Tibial nerve (tissue), 4 donors: ENCODE results near the gene HLF. TPM values are rescaled to one million over a fixed set of nuclear protein-coding genes. Genes with fewer than 3 reads are reported as not detected.

Experiments used
- DNase-seq, 2 donors: peaks; one replicate each; pipeline ENCODE4 v3.0.0-alpha.2; 2019; ENCODE audit warnings: low spot score in 2 of 2
- H3K27ac ChIP-seq, 4 donors: fragments of 200-600 bp; sonication (generic) in 3 of 4; one replicate each; pipeline ENCODE4 v1.5.1; 2017 to 2019; ENCODE audit warnings: mild to moderate bottlenecking in 1 of 4
- H3K27me3 ChIP-seq, 2 donors: fragments of 200-600 bp; sonication (generic) in 1 of 2; one replicate each; pipeline versions ENCODE4 v1.5.1 to v1.6.0; 2017 to 2019
- H3K36me3 ChIP-seq, 3 donors: fragments of 200-600 bp; sonication (generic); one replicate each; pipeline ENCODE4 v1.5.1; 2018 to 2019
- H3K4me1 ChIP-seq, 4 donors: fragments of 200-600 bp; sonication (generic) in 3 of 4; one replicate each; pipeline ENCODE4 v1.5.1; 2017 to 2019
- H3K4me3 ChIP-seq, 4 donors: fragments of 200-600 bp; sonication (generic) in 3 of 4; one replicate each; pipeline ENCODE4 v1.5.1; 2017 to 2019; ENCODE audit warnings: mild to moderate bottlenecking in 1 of 4, moderate library complexity in 1 of 4
- H3K9me3 ChIP-seq, 4 donors: fragments of 200-600 bp; sonication (generic) in 3 of 4; one replicate each; pipeline ENCODE4 v1.5.1; 2017 to 2019
- CTCF ChIP-seq, 5 experiments: fragments of 200-600 bp in 3 of 5; fragments of 450-650 bp in 2 of 5; sonication (generic) in 3 of 5; IDR thresholded peaks; one replicate each; pipeline ENCODE4 v1.5.1; 2016 to 2019; ENCODE audit warnings: antibody characterized with exemption in 5 of 5, mild to moderate bottlenecking in 3 of 5, moderate library complexity in 2 of 5
- EP300 ChIP-seq, 2 donors: sonication (generic); formaldehyde crosslinking; IDR thresholded peaks; one replicate each; pipeline ENCODE4 v1.6.1; 2017; ENCODE audit warnings: antibody characterized with exemption in 2 of 2, mild to moderate bottlenecking in 1 of 2
- POLR2A ChIP-seq, 2 donors: fragments of 450-650 bp; IDR thresholded peaks; one replicate each; pipeline ENCODE4 v1.6.1; 2017; ENCODE audit warnings: antibody characterized with exemption in 2 of 2, mild to moderate bottlenecking in 2 of 2, moderate library complexity in 2 of 2
- WGBS, 2 donors: methylation state at CpG; one replicate each; pipeline ENCODE4 v1.1.5; 2018; 5-methylcytosine and 5-hydroxymethylcytosine counted together
- total RNA-seq, 4 donors: library from RNA; depleted of rRNA; stranded (reverse); fragments of >200 nt; gene quantifications; one replicate each; pipeline ENCODE4 v1.1.0, GENCODE V29; 2016

The HLF gene
- total RNA-seq, 4 donors from 2014 or later = 19.5 to 42.5 (median 36.0) TPM

DNA sequence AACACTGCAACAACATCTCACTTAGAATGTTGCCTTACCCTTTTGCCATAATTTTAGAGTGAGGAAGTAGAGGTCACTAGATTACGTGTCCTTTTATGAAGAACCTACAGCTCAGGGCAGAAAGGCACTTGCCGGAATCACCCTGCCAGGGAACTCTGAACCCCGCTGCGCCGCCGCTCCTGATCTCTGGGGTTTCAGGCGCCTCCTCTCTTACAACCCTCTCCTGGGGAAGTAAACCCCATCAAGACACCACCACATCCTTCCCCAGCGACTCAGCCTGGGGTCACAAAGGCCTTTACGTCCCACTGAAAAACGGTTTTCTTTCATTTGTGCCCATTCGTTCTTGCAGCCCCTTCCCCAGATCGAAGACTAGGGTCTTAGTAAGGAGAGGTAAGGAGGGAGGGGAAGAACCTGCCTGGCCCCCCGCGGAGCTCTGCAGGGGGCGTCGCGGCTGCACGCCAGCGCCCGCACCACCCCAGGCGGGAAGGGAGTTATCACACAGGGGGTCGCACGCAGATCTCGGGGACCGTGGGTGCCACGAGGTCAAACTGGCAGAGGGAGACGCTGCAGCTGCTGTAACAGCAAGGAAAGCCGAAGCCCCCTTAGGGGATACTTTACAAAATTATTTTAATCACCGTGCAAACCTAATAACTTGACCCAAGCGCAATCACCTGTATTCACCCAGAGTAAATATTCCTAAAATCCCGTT is 1.0 kb upstream of the HLF start:
- H3K27me3 ChIP-seq = peaks cover 0 to 8% of the 10 kb centered on the region in 2 donors
- no peak for DNase-seq
- peaks cover 0 to 5% (median 0%) of the 10 kb centered on the region in 4 donors for H3K9me3 ChIP-seq
- peak overlapping the region in 1 of 4 donors; percentile 95 for H3K27ac ChIP-seq
- H3K4me3 ChIP-seq = peak overlapping the region; percentile 38 to 73 (median 40)
- H3K36me3 ChIP-seq = no peaks in the 10 kb centered on the region
- peaks cover 0 to 33% (median 12%) of the 10 kb centered on the region in 4 donors for H3K4me1 ChIP-seq
- WGBS, 2 donors = 12 to 14% methylated on average over 31 of the region's 31 CpGs
- TF ChIP-seq POLR2A (IDR thresholded peaks at IDR 0.05) (no peak), EP300 (IDR thresholded peaks at IDR 0.05) (no peak), CTCF (IDR thresholded peaks at IDR 0.05) (no peak)

DNA sequence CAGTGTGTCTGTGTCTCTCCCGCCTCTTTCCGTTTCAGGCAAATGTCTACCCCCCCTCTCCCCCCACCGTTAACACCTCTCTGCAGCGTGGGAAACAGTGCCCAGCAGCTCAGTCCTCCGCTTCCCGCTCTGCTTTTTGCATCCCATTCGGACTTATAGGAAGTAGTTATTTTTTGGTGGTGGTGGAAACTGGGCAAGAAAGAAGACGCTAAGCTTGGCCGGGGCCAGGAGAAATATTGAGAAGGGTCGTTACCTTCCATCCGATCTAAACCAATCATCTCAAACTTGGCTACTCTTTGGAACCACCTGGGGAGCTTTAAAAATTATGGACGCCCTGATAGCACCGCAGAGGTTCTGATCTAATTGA is 499 bp upstream of the HLF start:
- Histone ChIP-seq H3K4me3 (peak overlapping the region; percentile 38 to 73 (median 40)), H3K27me3 (peaks cover 0 to 8% of the 10 kb centered on the region in 2 donors), H3K9me3 (peaks cover 0 to 5% (median 0%) of the 10 kb centered on the region in 4 donors), H3K36me3 (no peaks in the 10 kb centered on the region), H3K4me1 (peaks cover 0 to 33% (median 12%) of the 10 kb centered on the region in 4 donors), H3K27ac (peak overlapping the region in 2 of 4 donors; percentile 18 to 95)
- TF ChIP-seq EP300 (IDR thresholded peaks at IDR 0.05) (no peak), POLR2A (IDR thresholded peaks at IDR 0.05) (no peak)
- no peak for DNase-seq
- WGBS, 2 donors = 2 to 3% methylated on average over 13 of the region's 13 CpGs

DNA sequence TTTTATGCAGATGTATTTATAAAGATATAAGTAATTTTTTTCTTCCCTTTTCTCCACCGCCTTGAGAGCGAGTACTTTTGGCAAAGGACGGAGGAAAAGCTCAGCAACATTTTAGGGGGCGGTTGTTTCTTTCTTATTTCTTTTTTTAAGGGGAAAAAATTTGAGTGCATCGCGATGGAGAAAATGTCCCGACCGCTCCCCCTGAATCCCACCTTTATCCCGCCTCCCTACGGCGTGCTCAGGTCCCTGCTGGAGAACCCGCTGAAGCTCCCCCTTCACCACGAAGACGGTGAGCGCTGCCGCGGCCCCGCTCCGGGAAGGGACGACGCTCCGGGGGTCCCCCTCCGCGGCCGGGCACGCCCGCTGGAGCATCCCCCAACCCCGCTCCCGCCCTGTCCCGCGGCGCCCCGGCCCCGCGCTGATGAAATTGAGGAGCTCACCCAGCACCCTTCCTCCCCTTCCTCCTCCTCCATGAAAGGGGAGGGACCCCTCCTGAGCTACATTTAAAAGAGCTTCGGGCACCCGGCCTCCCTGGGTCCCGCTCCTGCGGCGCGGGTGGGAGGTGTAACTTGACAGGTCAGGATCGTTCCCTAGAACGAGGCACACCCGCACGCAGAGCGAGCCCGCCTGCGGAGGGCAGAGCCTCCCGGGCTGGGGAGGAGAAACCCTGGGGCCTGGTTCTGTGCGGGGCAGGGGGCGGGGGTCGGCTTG is 706 bp downstream of the HLF start:
- DNase-seq = no peak
- no peak for TF ChIP-seq CTCF (IDR thresholded peaks at IDR 0.05)
- no peak for TF ChIP-seq EP300 (IDR thresholded peaks at IDR 0.05)
- TF ChIP-seq POLR2A (IDR thresholded peaks at IDR 0.05) = no peak
- 2% methylated on average over 41 to 52 of the region's 52 CpGs for WGBS, 2 donors

DNA sequence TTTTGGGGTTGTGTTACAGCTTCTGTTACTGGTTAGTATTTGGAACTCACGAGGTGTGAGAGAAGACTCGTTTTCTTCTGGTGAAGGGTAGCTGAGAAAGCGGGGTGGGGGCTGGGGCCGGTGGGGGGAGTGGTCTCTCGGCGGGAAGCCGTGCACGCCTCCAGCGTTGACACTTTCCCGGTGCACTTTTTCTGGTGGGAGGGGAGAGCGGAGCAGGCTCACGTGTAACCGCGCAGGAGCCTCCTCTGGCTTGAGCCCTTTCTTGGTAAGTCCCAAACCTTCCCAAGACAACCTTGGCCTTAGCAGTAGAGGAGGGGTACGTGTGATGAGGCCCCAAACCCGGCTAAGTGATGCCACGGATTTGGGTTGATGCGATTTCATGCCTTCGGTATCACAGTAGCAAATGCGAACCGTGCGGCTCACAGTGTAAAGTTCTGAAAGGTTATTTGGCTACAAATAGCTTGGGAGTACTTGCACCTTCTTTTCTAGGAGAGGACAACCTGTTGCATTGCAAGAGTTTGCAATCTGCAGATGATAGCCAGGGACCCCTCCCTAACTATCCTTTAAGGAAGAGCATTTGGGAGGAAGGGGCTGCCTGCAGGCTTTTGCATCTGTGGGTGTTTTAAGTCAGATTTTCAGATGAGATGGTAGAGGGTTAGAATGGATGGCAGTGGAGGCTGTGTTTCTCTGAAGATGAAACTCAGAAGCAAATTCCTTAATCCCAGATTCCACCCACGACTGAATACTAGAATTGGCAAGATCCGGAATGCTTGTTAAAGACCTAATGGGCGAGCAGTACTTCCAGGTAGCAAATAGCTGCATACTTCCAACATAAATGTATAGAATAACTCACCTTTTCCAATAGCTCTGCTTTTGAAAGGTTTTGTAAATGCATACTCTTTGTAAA is 1.5 kb downstream of the HLF start:
- no peak for DNase-seq
- Histone ChIP-seq H3K4me1 (peaks cover 0 to 39% (median 12%) of the 10 kb centered on the region in 4 donors), H3K27me3 (peaks cover 0 to 8% of the 10 kb centered on the region in 2 donors), H3K9me3 (peaks cover 0 to 3% (median 0%) of the 10 kb centered on the region in 4 donors), H3K36me3 (no peaks in the 10 kb centered on the region), H3K27ac (peak overlapping the region; percentile 81 to 97 (median 90)), H3K4me3 (peak overlapping the region; percentile 38 to 74 (median 64))
- 12% methylated on average over 22 to 23 of the region's 25 CpGs for WGBS, 2 donors
- TF ChIP-seq POLR2A (IDR thresholded peaks at IDR 0.05) (no peak), EP300 (IDR thresholded peaks at IDR 0.05) (no peak), CTCF (IDR thresholded peaks at IDR 0.05) (no peak)

More for the DNA sequence above, 706 bp downstream of the HLF start:
- peak overlapping the region; percentile 81 to 97 (median 90) for H3K27ac ChIP-seq
- peaks cover 0 to 5% (median 0%) of the 10 kb centered on the region in 4 donors for H3K9me3 ChIP-seq
- peak overlapping the region; percentile 38 to 74 (median 64) for H3K4me3 ChIP-seq
- H3K36me3 ChIP-seq = no peaks in the 10 kb centered on the region
- H3K27me3 ChIP-seq = peaks cover 0 to 8% of the 10 kb centered on the region in 2 donors
- H3K4me1 ChIP-seq = peaks cover 0 to 39% (median 12%) of the 10 kb centered on the region in 4 donors
